HL-60 (cell line): ENCODE measurements around the gene MUC5AC.
"Not testable (repeated sequence)": the region's sequence is repeated elsewhere in the genome, so short reads cannot be mapped to it uniquely, and the experiment has no call there.

Source experiments
- DNase-seq, 2 experiments: peaks; one replicate each; pipeline ENCODE4 v3.0.0-alpha.2; 2010 to 2020; ENCODE audit warnings: low read depth in 1 of 2, low spot score in 1 of 2
- H3K27ac ChIP-seq: fragments of 250-450 bp; sonication (Bioruptor Pico); replicated peaks from 2 replicates; pipeline ENCODE4 v1.5.1; 2020; ENCODE audit warnings: mild to moderate bottlenecking, moderate library complexity
- H3K27me3 ChIP-seq: fragments of 250-450 bp; sonication (Bioruptor Pico); 2 replicates; pipeline ENCODE4 v1.5.1; 2021; ENCODE audit warnings: mild to moderate bottlenecking, moderate library complexity; ENCODE audit not compliant: insufficient read depth, poor library complexity, severe bottlenecking
- H3K4me3 ChIP-seq: replicated peaks from 2 replicates; pipeline ENCODE4 v1.5.1; 2011; ENCODE audit warnings: mild to moderate bottlenecking, control low read depth, low read length; ENCODE audit not compliant: insufficient read depth

MUC5AC gene

GRCh38 chr11:1244557-1244956, 86.8 kb downstream of the MUC5AC start:
- not testable (repeated sequence) for DNase-seq, H3K4me3 ChIP-seq, H3K27ac ChIP-seq, H3K27me3 ChIP-seq

DNA sequence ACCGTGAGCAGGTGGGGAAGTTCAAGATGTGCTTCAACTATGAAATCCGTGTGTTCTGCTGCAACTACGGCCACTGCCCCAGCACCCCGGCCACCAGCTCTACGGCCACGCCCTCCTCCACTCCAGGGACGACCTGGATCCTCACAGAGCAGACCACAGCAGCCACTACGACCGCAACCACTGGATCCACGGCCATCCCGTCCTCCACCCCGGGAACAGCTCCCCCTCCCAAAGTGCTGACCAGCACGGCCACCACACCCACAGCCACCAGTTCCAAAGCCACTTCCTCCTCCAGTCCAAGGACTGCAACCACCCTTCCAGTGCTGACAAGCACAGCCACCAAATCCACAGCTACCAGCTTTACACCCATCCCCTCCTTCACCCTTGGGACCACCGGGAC, 88.0 kb downstream of the MUC5AC start:
- H3K4me3 ChIP-seq, H3K27me3 ChIP-seq, DNase-seq, H3K27ac ChIP-seq: not testable (repeated sequence)

DNA sequence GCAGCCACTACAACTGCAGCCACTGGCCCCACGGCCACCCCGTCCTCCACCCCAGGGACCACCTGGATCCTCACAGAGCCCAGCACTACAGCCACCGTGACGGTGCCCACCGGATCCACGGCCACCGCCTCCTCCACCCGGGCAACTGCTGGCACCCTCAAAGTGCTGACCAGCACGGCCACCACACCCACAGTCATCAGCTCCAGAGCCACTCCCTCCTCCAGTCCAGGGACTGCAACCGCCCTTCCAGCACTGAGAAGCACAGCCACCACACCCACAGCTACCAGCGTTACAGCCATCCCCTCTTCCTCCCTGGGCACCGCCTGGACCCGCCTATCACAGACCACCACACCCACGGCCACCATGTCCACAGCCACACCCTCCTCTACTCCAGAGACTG, 88.5 kb downstream of the MUC5AC start:
- not testable (repeated sequence) for H3K27ac ChIP-seq, H3K27me3 ChIP-seq, DNase-seq, H3K4me3 ChIP-seq

- not testable (repeated sequence) for DNase-seq, H3K27me3 ChIP-seq, H3K27ac ChIP-seq, H3K4me3 ChIP-seq
Measured at GRCh38 chr11:1247026-1247425, 89.3 kb downstream of the MUC5AC start.

DNA sequence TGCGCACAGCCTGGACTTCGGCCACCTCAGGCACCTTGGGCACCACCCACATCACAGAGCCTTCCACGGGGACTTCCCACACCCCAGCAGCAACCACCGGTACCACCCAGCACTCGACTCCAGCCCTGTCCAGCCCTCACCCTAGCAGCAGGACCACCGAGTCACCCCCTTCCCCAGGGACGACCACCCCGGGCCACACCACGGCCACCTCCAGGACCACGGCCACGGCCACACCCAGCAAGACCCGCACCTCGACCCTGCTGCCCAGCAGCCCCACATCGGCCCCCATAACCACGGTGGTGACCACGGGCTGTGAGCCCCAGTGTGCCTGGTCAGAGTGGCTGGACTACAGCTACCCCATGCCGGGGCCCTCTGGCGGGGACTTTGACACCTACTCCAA, 91.2 kb downstream of the MUC5AC start:
- not testable (repeated sequence) for H3K27ac ChIP-seq, H3K27me3 ChIP-seq, H3K4me3 ChIP-seq, DNase-seq

DNA sequence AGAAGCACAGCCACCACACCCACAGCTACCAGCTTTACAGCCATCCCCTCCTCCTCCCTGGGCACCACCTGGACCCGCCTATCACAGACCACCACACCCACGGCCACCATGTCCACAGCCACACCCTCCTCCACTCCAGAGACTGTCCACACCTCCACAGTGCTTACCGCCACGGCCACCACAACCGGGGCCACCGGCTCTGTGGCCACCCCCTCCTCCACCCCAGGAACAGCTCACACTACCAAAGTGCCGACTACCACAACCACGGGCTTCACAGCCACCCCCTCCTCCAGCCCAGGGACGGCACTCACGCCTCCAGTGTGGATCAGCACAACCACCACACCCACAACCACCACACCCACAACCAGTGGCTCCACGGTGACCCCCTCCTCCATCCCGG, 92.7 kb downstream of the MUC5AC start:
- not testable (repeated sequence) for H3K27ac ChIP-seq, H3K4me3 ChIP-seq, H3K27me3 ChIP-seq, DNase-seq
